IMR-90 (cell line): ENCODE measurements around the gene PRAMEF17. TPM values are rescaled to one million over a fixed set of nuclear protein-coding genes. Genes with fewer than 3 reads are reported as not detected.
"Not testable (repeated sequence)": the region's sequence is repeated elsewhere in the genome, so short reads cannot be mapped to it uniquely, and the experiment has no call there.

Source experiments
- ATAC-seq: fragments of 200-7000 bp; cut with Tn5 transposase; 2 replicates; pipeline ENCODE4 v1.9.1; 2020; ENCODE audit warnings: low read depth, mild to moderate bottlenecking, moderate library complexity
- BruUV-seq: library from RNA; stranded (reverse); fragments of 400-500 nt; replicated peaks from 2 replicates; lab custom pipeline; 2021; lab: Mats Ljungman, UMichigan
- CTCF ChIA-PET: fragments of 300-600 bp; formaldehyde crosslinking; extraction: SDS; loops from one replicate; lab custom pipeline; 2021; ENCODE audit warnings: antibody characterized with exemption; lab: Yijun Ruan, JAX
- POLR2A ChIA-PET: fragments of 300-600 bp; sonication (Branson Sonifier 250); formaldehyde crosslinking; loops from one replicate; lab custom pipeline; 2022; ENCODE audit warnings: antibody characterized with exemption; ENCODE audit not compliant: unreplicated experiment; lab: Charles Lee
- DNase-seq: peaks from one replicate; pipeline ENCODE4 v3.0.0; 2013
- H2AFZ ChIP-seq: replicated peaks from 2 replicates; pipeline ENCODE3; 2013; ENCODE audit warnings: low read length, mild to moderate bottlenecking; ENCODE audit not compliant: poor library complexity
- H2AK5ac ChIP-seq: 2 replicates; pipeline ENCODE4 v1.6.1; 2013; ENCODE audit warnings: low read depth, low read length, inconsistent platforms
- H2AK9ac ChIP-seq: replicated peaks from 2 replicates; pipeline ENCODE3; 2013; ENCODE audit warnings: mild to moderate bottlenecking, low read depth, low read length, moderate library complexity; ENCODE audit not compliant: poor library complexity
- H2BK120ac ChIP-seq: 2 replicates; pipeline ENCODE4 v1.6.1; 2013; ENCODE audit warnings: low read depth, low read length, inconsistent platforms
- H2BK15ac ChIP-seq: 3 replicates; pipeline ENCODE4 v1.6.1; 2013; ENCODE audit warnings: low read depth, low read length, inconsistent platforms
- H2BK20ac ChIP-seq: 2 replicates; pipeline ENCODE4 v1.6.1; 2013; ENCODE audit warnings: low read depth, mild to moderate bottlenecking, inconsistent platforms, low read length, moderate library complexity
- H2BK5ac ChIP-seq: 2 replicates; pipeline ENCODE4 v1.6.1; 2013; ENCODE audit warnings: mild to moderate bottlenecking, low read depth, low read length, inconsistent platforms; ENCODE audit not compliant: poor library complexity, severe bottlenecking
- H3K14ac ChIP-seq: replicated peaks from 2 replicates; pipeline ENCODE4 v1.6.1; 2013; ENCODE audit warnings: low read depth, low read length, inconsistent platforms
- H3K18ac ChIP-seq: 2 replicates; pipeline ENCODE4 v1.6.1; 2013; ENCODE audit warnings: low read depth, low read length, control low read depth
- H3K23ac ChIP-seq: 2 replicates; pipeline ENCODE4 v1.6.1; 2013; ENCODE audit warnings: low read depth, low read length, inconsistent platforms
- H3K27ac ChIP-seq: 2 replicates; pipeline ENCODE4 v1.5.1; 2013; ENCODE audit warnings: mild to moderate bottlenecking, control low read depth, low read length; ENCODE audit not compliant: insufficient read depth
- H3K27me3 ChIP-seq: 2 replicates; pipeline ENCODE4 v1.6.1; 2013; ENCODE audit warnings: low read length; ENCODE audit not compliant: control insufficient read depth, insufficient read depth
- H3K36me3 ChIP-seq: 2 replicates; pipeline ENCODE4 v1.6.1; 2013; ENCODE audit warnings: low read length, mixed read lengths; ENCODE audit not compliant: control insufficient read depth, insufficient read depth
- H3K4ac ChIP-seq: 2 replicates; pipeline ENCODE4 v1.6.1; 2013; ENCODE audit warnings: low read depth, low read length, inconsistent platforms
- H3K4me1 ChIP-seq: 2 replicates; pipeline ENCODE4 v1.6.1; 2013; ENCODE audit warnings: low read length, mixed read lengths; ENCODE audit not compliant: control insufficient read depth, insufficient read depth
- H3K4me2 ChIP-seq: 2 replicates; pipeline ENCODE4 v1.6.1; 2013; ENCODE audit warnings: low read depth, mild to moderate bottlenecking, control low read depth, low read length, moderate library complexity
- H3K4me3 ChIP-seq: 2 replicates; pipeline ENCODE4 v1.5.1; 2013; ENCODE audit warnings: low read depth, mild to moderate bottlenecking, control low read depth, low read length, moderate library complexity; ENCODE audit not compliant: insufficient read depth
- H3K56ac ChIP-seq: 2 replicates; pipeline ENCODE4 v1.6.1; 2013; ENCODE audit warnings: low read length, inconsistent platforms; ENCODE audit not compliant: insufficient read depth; ENCODE audit errors: extremely low read depth
- H3K79me1 ChIP-seq, 2 experiments: 2 replicates each; pipeline ENCODE4 v1.6.1; 2013; ENCODE audit warnings: low read length in 2 of 2, inconsistent platforms in 1 of 2, low read depth in 1 of 2
- H3K9ac ChIP-seq: 2 replicates; pipeline ENCODE4 v1.6.1; 2013; ENCODE audit warnings: low read depth, low read length, control low read depth
- H3K9me1 ChIP-seq: 2 replicates; pipeline ENCODE4 v1.6.1; 2013; ENCODE audit warnings: low read length, inconsistent platforms; ENCODE audit not compliant: insufficient read depth
- H3K9me3 ChIP-seq: 2 replicates; pipeline ENCODE4 v1.6.1; 2013; ENCODE audit warnings: low read length; ENCODE audit not compliant: control insufficient read depth, insufficient read depth
- H4K20me1 ChIP-seq: 2 replicates; pipeline ENCODE4 v1.6.1; 2013; ENCODE audit warnings: low read length, inconsistent platforms; ENCODE audit not compliant: insufficient read depth
- H4K5ac ChIP-seq: 2 replicates; pipeline ENCODE4 v1.6.1; 2013; ENCODE audit warnings: mild to moderate bottlenecking, low read depth, low read length, control low read depth
- H4K8ac ChIP-seq, 2 experiments: 2 replicates each; pipeline ENCODE4 v1.6.1; 2013; ENCODE audit warnings: low read depth in 2 of 2, low read length in 2 of 2, control low read depth in 1 of 2, inconsistent platforms in 1 of 2
- H4K91ac ChIP-seq: 2 replicates; pipeline ENCODE4 v1.6.1; 2013; ENCODE audit warnings: low read depth, low read length, inconsistent platforms; ENCODE audit not compliant: insufficient read depth
- CTCF ChIP-seq: conservative IDR thresholded peaks from 2 replicates; pipeline ENCODE4 v1.5.1; 2012; ENCODE audit warnings: mild to moderate bottlenecking, low read depth, low read length, improper control_type of control experiment
- FOS ChIP-seq: fragments of 150-350 bp; IDR thresholded peaks from 2 replicates; pipeline ENCODE4 v1.6.1; 2016; ENCODE audit warnings: low read depth, low read length
- MXI1 ChIP-seq: IDR thresholded peaks from 2 replicates; pipeline ENCODE4 v1.6.1; 2012; ENCODE audit warnings: low read depth, mild to moderate bottlenecking, low read length, moderate library complexity, borderline replicate concordance
- NFE2L2 ChIP-seq: fragments of 150-350 bp; IDR thresholded peaks from 2 replicates; pipeline ENCODE4 v1.6.1; 2016; ENCODE audit warnings: low read depth, mild to moderate bottlenecking, low read length
- POLR2A ChIP-seq: IDR thresholded peaks from 2 replicates; pipeline ENCODE4 v1.6.1; 2012; ENCODE audit warnings: mild to moderate bottlenecking, low read depth, low read length
- RAD21 ChIP-seq: IDR thresholded peaks from 2 replicates; pipeline ENCODE4 v1.6.1; 2012; ENCODE audit warnings: low read length, improper control_type of control experiment
- SMC3 ChIP-seq: fragments of 150-350 bp; IDR thresholded peaks from 2 replicates; pipeline ENCODE4 v1.6.1; 2016; ENCODE audit warnings: low read depth, mild to moderate bottlenecking, antibody characterized with exemption, low read length, moderate library complexity
- WGBS, 2 experiments: methylation state at CpG; one replicate each; pipeline versions ENCODE4 v1.1.5 to v1.1.7; 2013; ENCODE audit warnings: missing lambda C conversion rate in 2 of 2; ENCODE audit not compliant: insufficient read length in 1 of 2; ENCODE audit errors: extremely low coverage in 2 of 2; 5-methylcytosine and 5-hydroxymethylcytosine counted together
- dilution Hi-C: fragments of 300-500 bp; cut with HindIII; formaldehyde crosslinking; loops from one replicate; pipeline ENCODE4 v1.14.3; 2018; ENCODE audit warnings: low sequenced_read_pairs; ENCODE audit not compliant: unreplicated experiment
- in situ Hi-C: fragments of 300-500 bp; cut with MboI; formaldehyde crosslinking; loops from 3 replicates; pipeline ENCODE4 v1.14.3; 2019; ENCODE audit warnings: low sequenced_read_pairs, inconsistent platforms, mixed read lengths
- intact Hi-C: fragments of 100-400 bp; cut with micrococcal nuclease; formaldehyde crosslinking; loops from 2 replicates; pipeline ENCODE4 v1.10.0; 2022
- polyA plus RNA-seq, 3 experiments: library from polyadenylated mRNA; depleted of rRNA; stranded (reverse); fragments of >200 nt; gene quantifications; 2 replicates each; pipeline ENCODE4 v1.2.3, GENCODE V29; 2012; ENCODE audit warnings: low replicate concordance in 1 of 3
- total RNA-seq: library from RNA; depleted of rRNA; stranded (reverse); fragments of >200 nt; gene quantifications from 2 replicates; pipeline ENCODE4 v1.2.3, GENCODE V29; 2012

The PRAMEF17 gene
- total and polyA plus RNA-seq, 2 of the 4 experiments (the other 2 are of a cell fraction), result not detected

DNA sequence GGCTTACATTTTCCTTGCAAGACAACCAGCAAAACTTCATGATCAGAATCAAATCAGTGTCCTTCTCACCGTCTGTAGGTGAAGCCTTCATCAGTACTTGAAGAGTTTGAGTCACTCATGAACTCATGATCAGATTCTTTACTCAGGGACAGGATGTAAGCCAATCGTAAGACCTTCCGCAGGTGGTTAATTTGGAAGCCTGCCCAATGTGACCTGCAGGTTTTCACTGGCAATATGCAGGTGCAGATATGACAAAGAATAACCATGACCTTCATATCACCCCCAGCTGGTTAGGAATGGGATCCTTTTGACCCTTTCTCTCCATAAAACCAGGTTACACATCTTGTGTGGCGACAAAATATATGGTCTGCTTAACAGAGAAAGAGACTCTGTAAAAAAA, 18.4 kb downstream of the PRAMEF17 start:
- no peak overlapping the region for H2BK15ac ChIP-seq
- no peak overlapping the region for H2BK20ac ChIP-seq
- no peaks in the 10 kb centered on the region for H3K79me1 ChIP-seq
- H3K9ac ChIP-seq, result no peak overlapping the region
- BruUV-seq, result no TSS peak
- ChIA-PET CTCF (no interaction called here), POLR2A (no interaction called here)
- peaks cover 11% of the 10 kb centered on the region for H3K9me3 ChIP-seq
- no peaks in the 10 kb centered on the region for H4K20me1 ChIP-seq
- H3K14ac ChIP-seq, result no peak overlapping the region
- H3K4me2 ChIP-seq, result no peak overlapping the region
- H3K4me3 ChIP-seq, result no peak overlapping the region
- H4K5ac ChIP-seq, result no peak overlapping the region
- no peaks in the 10 kb centered on the region for H3K4me1 ChIP-seq
- no peak for ATAC-seq
- dilution Hi-C loops (no loop called here), in situ Hi-C loops (no loop called here), intact Hi-C loops (no loop called here)
- no peak overlapping the region for H2AK5ac ChIP-seq
- no peak for TF ChIP-seq MXI1
- TF ChIP-seq CTCF, result no peak
- TF ChIP-seq NFE2L2, result no peak
- no peak for TF ChIP-seq POLR2A
- TF ChIP-seq RAD21, result no peak
- no peak for TF ChIP-seq FOS
- no peak for TF ChIP-seq SMC3
- no peak overlapping the region for H2BK5ac ChIP-seq
- no peak overlapping the region for H3K4ac ChIP-seq
- no peak overlapping the region for H3K18ac ChIP-seq
- no peak for DNase-seq
- no peaks in the 10 kb centered on the region for H3K27me3 ChIP-seq
- H2AFZ ChIP-seq, result no peak overlapping the region
- no peak overlapping the region for H4K91ac ChIP-seq
- H2BK120ac ChIP-seq, result no peak overlapping the region
- no peaks in the 10 kb centered on the region for H3K9me1 ChIP-seq
- no peaks in the 10 kb centered on the region for H3K36me3 ChIP-seq
- no peak overlapping the region for H3K56ac ChIP-seq
- WGBS, 2 experiments, result no CpG with 5 or more reads among the region's 4 CpGs
- no peak overlapping the region for H2AK9ac ChIP-seq
- H3K23ac ChIP-seq, result no peak overlapping the region
- no peak overlapping the region for H4K8ac ChIP-seq
- no peak overlapping the region for H3K27ac ChIP-seq

GRCh38 chr1:13410150-13410549, 20.7 kb downstream of the PRAMEF17 start, which contains the start of gene PRAMEF20:
TSS of gene PRAMEF20 (plus strand) at chr1:13410450. CDS start at chr1:13416355, 5,905 bp downstream.
- in situ Hi-C loops, H3K9me3 ChIP-seq, H2BK15ac ChIP-seq, H3K9me1 ChIP-seq, H3K9ac ChIP-seq, H4K20me1 ChIP-seq, H4K5ac ChIP-seq, DNase-seq, intact Hi-C loops, H3K36me3 ChIP-seq, H3K14ac ChIP-seq, H3K56ac ChIP-seq, CTCF ChIA-PET, H3K79me1 ChIP-seq, H3K4me2 ChIP-seq, H3K27ac ChIP-seq, H3K4ac ChIP-seq, H4K8ac ChIP-seq, POLR2A ChIA-PET, H4K91ac ChIP-seq, H2BK20ac ChIP-seq, H2BK120ac ChIP-seq, H3K27me3 ChIP-seq, H3K4me3 ChIP-seq, H2BK5ac ChIP-seq, ATAC-seq, H2AK9ac ChIP-seq, BruUV-seq, H3K18ac ChIP-seq, H2AK5ac ChIP-seq, H2AFZ ChIP-seq, dilution Hi-C loops, H3K4me1 ChIP-seq, H3K23ac ChIP-seq: not testable (repeated sequence)
- no CpG with 5 or more reads among the region's 4 CpGs for WGBS, 2 experiments
